Loucy (cell line): ENCODE data around the gene PRMT6.

Source experiments
- EZH2phosphoT487 ChIP-seq: fragments of 200-600 bp; IDR thresholded peaks from 2 replicates; pipeline ENCODE4 v1.6.1; 2018; ENCODE audit warnings: antibody characterized with exemption, mild to moderate bottlenecking, moderate library complexity, borderline replicate concordance
- TF ChIP-seq, protein P1 (sequence below): fragments of 200-600 bp; sonication (generic); conservative IDR thresholded peaks from 2 replicates; pipeline ENCODE4 v1.5.1; 2014; ENCODE audit warnings: mild to moderate bottlenecking, antibody characterized with exemption, low read length

DNA sequence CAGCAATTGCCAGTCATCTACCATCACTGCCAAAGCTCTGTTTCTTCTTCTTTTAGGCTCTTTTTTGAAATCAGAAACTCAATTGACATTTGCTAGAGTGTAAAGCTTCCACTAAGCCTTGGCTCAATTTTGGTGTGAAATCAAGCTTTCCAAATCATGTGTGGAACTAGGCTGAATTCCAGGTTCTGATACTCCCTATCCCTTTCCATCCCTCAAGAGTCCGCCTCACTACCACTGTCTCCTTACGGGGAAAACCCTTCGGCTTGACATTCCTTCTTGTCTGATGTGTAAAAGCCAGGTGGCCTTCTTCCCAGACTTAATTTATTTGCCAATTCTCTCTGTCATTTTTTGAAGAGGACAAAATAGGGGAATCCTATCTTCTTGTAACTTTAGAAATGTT is 47.2 kb upstream of the PRMT6 start:
- TF ChIP-seq, protein P1, sequence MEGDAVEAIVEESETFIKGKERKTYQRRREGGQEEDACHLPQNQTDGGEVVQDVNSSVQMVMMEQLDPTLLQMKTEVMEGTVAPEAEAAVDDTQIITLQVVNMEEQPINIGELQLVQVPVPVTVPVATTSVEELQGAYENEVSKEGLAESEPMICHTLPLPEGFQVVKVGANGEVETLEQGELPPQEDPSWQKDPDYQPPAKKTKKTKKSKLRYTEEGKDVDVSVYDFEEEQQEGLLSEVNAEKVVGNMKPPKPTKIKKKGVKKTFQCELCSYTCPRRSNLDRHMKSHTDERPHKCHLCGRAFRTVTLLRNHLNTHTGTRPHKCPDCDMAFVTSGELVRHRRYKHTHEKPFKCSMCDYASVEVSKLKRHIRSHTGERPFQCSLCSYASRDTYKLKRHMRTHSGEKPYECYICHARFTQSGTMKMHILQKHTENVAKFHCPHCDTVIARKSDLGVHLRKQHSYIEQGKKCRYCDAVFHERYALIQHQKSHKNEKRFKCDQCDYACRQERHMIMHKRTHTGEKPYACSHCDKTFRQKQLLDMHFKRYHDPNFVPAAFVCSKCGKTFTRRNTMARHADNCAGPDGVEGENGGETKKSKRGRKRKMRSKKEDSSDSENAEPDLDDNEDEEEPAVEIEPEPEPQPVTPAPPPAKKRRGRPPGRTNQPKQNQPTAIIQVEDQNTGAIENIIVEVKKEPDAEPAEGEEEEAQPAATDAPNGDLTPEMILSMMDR: no peak
- no peak for TF ChIP-seq EZH2phosphoT487
